Adipose tissue (tissue), 3 donors: Measurements from ENCODE around the gene RTRAF. TPM values are rescaled to one million over a fixed set of nuclear protein-coding genes. Genes with fewer than 3 reads are reported as not detected.

Experiments used
- H3K27ac ChIP-seq: one replicate; pipeline ENCODE4 v1.5.1; 2013; ENCODE audit warnings: low read depth, low read length
- WGBS, 3 donors: extraction: QIAGEN DNeasy Blood & Tissue Kit; methylation state at CpG; one replicate each; pipeline ENCODE4 v1.1.7; 2013; 5-methylcytosine and 5-hydroxymethylcytosine counted together
- polyA plus RNA-seq, 3 donors: library from polyadenylated mRNA; stranded (reverse); fragments of 200-250 nt; gene quantifications; one replicate each; pipeline ENCODE4 v1.2.3, GENCODE V29; 2013
- donor health status: healthy with polysubstance abuse.
- donor health status: Bipolar disorder and iron deficiency.
- donor health status: healthy.

RTRAF gene
- polyA plus RNA-seq, 3 donors, result 63.4 to 117 (median 99.2) TPM

- no peak overlapping the region for H3K27ac ChIP-seq
- WGBS, 3 donors, result 16 to 35% (median 26%) methylated on average over 6 of the region's 6 CpGs
These were observed 70.7 kb downstream of the RTRAF start for GRCh38 chr14:52060080-52060479.

Other genes starting within 250 kb of the RTRAF start
- gene GNG2, start 128.9 kb upstream of the RTRAF start, polyA plus RNA-seq, result 10 to 100 TPM in 2 of 3 donors, 1 to 10 TPM in 1; 3.9 to 41.7 (median 32.5) TPM
- gene NID2, start 79.5 kb downstream of the RTRAF start, polyA plus RNA-seq, result 10 to 100 TPM in 2 of 3 donors, 1 to 10 TPM in 1; 4.0 to 25.9 (median 21.7) TPM